Smooth muscle cell of the brain vasculature (primary cell): ENCODE measurements around the gene CLCN7.
"Not testable (repeated sequence)": the region's sequence is repeated elsewhere in the genome, so short reads cannot be mapped to it uniquely, and the experiment has no call there.

ENCODE experiments used
- DNase-seq: peaks from one replicate; pipeline ENCODE4 v3.0.0-alpha.2; 2012; ENCODE audit warnings: low read depth, low spot score

The CLCN7 gene

GRCh38 chr16:1487395-1488053, 12.7 kb upstream of the CLCN7 start:
- no peak for DNase-seq

- DNase-seq: no peak
These were observed 11.9 kb upstream of the CLCN7 start for GRCh38 chr16:1486551-1487390.

- DNase-seq: no peak
These were observed 11.1 kb upstream of the CLCN7 start for GRCh38 chr16:1485847-1486496.

GRCh38 chr16:1481906-1482835, 7.3 kb upstream of the CLCN7 start:
- no peak for DNase-seq

GRCh38 chr16:1478937-1479336, 4.1 kb upstream of the CLCN7 start:
- not testable (repeated sequence) for DNase-seq

- no peak for DNase-seq
These were observed 2.2 kb upstream of the CLCN7 start for GRCh38 chr16:1477033-1477432.

- no peak for DNase-seq
These were observed 805 bp upstream of the CLCN7 start for GRCh38 chr16:1475552-1476114.

GRCh38 chr16:1474082-1474795, 589 bp downstream of the CLCN7 start:
- DNase-seq: no peak

- DNase-seq: no peak
These were observed 1.9 kb downstream of the CLCN7 start for GRCh38 chr16:1472974-1473373.

GRCh38 chr16:1471569-1472194, 3.1 kb downstream of the CLCN7 start:
- DNase-seq: no peak

GRCh38 chr16:1470481-1471251, 4.2 kb downstream of the CLCN7 start:
- no peak for DNase-seq

- DNase-seq: no peak
These were observed 5.1 kb downstream of the CLCN7 start for GRCh38 chr16:1469693-1470201.

GRCh38 chr16:1469141-1469540, 5.7 kb downstream of the CLCN7 start:
- not testable (repeated sequence) for DNase-seq

GRCh38 chr16:1468426-1468810, 6.4 kb downstream of the CLCN7 start:
- DNase-seq: no peak

GRCh38 chr16:1466968-1467521, 7.8 kb downstream of the CLCN7 start:
- no peak for DNase-seq

- no peak for DNase-seq
These were observed 8.8 kb downstream of the CLCN7 start for GRCh38 chr16:1466054-1466453.

GRCh38 chr16:1465567-1465915, 9.3 kb downstream of the CLCN7 start:
- no peak for DNase-seq

GRCh38 chr16:1464894-1465566, 9.8 kb downstream of the CLCN7 start:
- DNase-seq: no peak
